ENCODE data around the gene COL6A1. TPM values are rescaled to one million over a fixed set of nuclear protein-coding genes. Genes with fewer than 3 reads are reported as not detected.

COL6A1 gene
- total and polyA plus RNA-seq, 2 experiments from 2014 or later = 296 to 592 TPM

GRCh38 chr21:45994086-45994661 lies 12.6 kb downstream of the COL6A1 start:
- Histone ChIP-seq H3K36me3 (replicated peaks; ENCODE audit: insufficient read depth, low read depth) (no peaks in the 10 kb centered on the region), H3K4me3 (no peak overlapping the region), H3K27me3 (no peaks in the 10 kb centered on the region), H3K9me3 (ENCODE audit: low read depth) (no peaks in the 10 kb centered on the region), H2AFZ (no peak overlapping the region), H3K79me2 (no peaks in the 10 kb centered on the region), H4K20me1 (ENCODE audit: insufficient read depth, poor library complexity, severe bottlenecking) (no peaks in the 10 kb centered on the region), H3K27ac (no peak overlapping the region), H3K4me2 (no peak overlapping the region), H3K9me2 (replicated peaks; ENCODE audit: insufficient read depth) (no peaks in the 10 kb centered on the region), H3K4me1 (ENCODE audit: insufficient read depth) (peaks cover 11% of the 10 kb centered on the region)
- TF ChIP-seq CTCF (IDR thresholded peaks at IDR 0.05; ENCODE audit: poor library complexity) = no peak
- WGBS (ENCODE audit: low lambda C conversion rate, missing lambda C conversion rate) = 96% methylated on average over 23 of the region's 24 CpGs
- DNase-seq (ENCODE audit: low spot score) = no peak

- Histone ChIP-seq H4K20me1 (ENCODE audit: insufficient read depth, poor library complexity, severe bottlenecking) (no peaks in the 10 kb centered on the region), H3K4me2 (no peak overlapping the region), H3K4me3 (no peak overlapping the region), H2AFZ (no peak overlapping the region), H3K4me1 (ENCODE audit: insufficient read depth) (peaks cover 11% of the 10 kb centered on the region), H3K9me3 (ENCODE audit: low read depth) (no peaks in the 10 kb centered on the region), H3K79me2 (no peaks in the 10 kb centered on the region), H3K27ac (peak overlapping the region; percentile 43), H3K9me2 (replicated peaks; ENCODE audit: insufficient read depth) (no peaks in the 10 kb centered on the region), H3K36me3 (replicated peaks; ENCODE audit: insufficient read depth, low read depth) (no peaks in the 10 kb centered on the region), H3K27me3 (no peaks in the 10 kb centered on the region)
- no peak for DNase-seq (ENCODE audit: low spot score)
- no peak for TF ChIP-seq EZH2 (IDR thresholded peaks at IDR 0.05; ENCODE audit: borderline replicate concordance)
- TF ChIP-seq CTCF (IDR thresholded peaks at IDR 0.05; ENCODE audit: poor library complexity) = no peak
- TF ChIP-seq EZH2phosphoT487 (IDR thresholded peaks at IDR 0.05; ENCODE audit: low read depth, severe bottlenecking, unreplicated experiment) = no peak
- 87% methylated on average over 33 of the region's 33 CpGs for WGBS (ENCODE audit: low lambda C conversion rate, missing lambda C conversion rate)
Observed at GRCh38 chr21:45994759-45995685, 13.5 kb downstream of the COL6A1 start.

GRCh38 chr21:45995686-45996179 lies 14.2 kb downstream of the COL6A1 start:
- Histone ChIP-seq H4K20me1 (ENCODE audit: insufficient read depth, poor library complexity, severe bottlenecking) (no peaks in the 10 kb centered on the region), H3K9me3 (ENCODE audit: low read depth) (no peaks in the 10 kb centered on the region), H3K27ac (peak overlapping the region; percentile 43), H3K9me2 (replicated peaks; ENCODE audit: insufficient read depth) (no peaks in the 10 kb centered on the region), H3K79me2 (no peaks in the 10 kb centered on the region), H3K27me3 (no peaks in the 10 kb centered on the region), H3K4me2 (no peak overlapping the region), H3K4me3 (no peak overlapping the region), H3K36me3 (replicated peaks; ENCODE audit: insufficient read depth, low read depth) (no peaks in the 10 kb centered on the region), H2AFZ (no peak overlapping the region), H3K4me1 (ENCODE audit: insufficient read depth) (peaks cover 11% of the 10 kb centered on the region)
- peak; percentile 52 for DNase-seq (ENCODE audit: low spot score)
- 83% methylated on average over 6 of the region's 6 CpGs for WGBS (ENCODE audit: low lambda C conversion rate, missing lambda C conversion rate)
- TF ChIP-seq EZH2 (IDR thresholded peaks at IDR 0.05; ENCODE audit: borderline replicate concordance) (no peak), EZH2phosphoT487 (IDR thresholded peaks at IDR 0.05; ENCODE audit: low read depth, severe bottlenecking, unreplicated experiment) (no peak), CTCF (IDR thresholded peaks at IDR 0.05; ENCODE audit: poor library complexity) (no peak)

Data from hepatocyte (in vitro differentiated cells).